GM18868 (cell line): ENCODE measurements around the gene TTC33.
"Not testable (repeated sequence)": the region's sequence is repeated elsewhere in the genome, so short reads cannot be mapped to it uniquely, and the experiment has no call there.

Experiments used
- ATAC-seq: cut with Tn5 transposase; IDR thresholded peaks from one replicate; pipeline ENCODE4 v1.9.1; 2021; ENCODE audit warnings: mild to moderate bottlenecking, moderate library complexity; ENCODE audit not compliant: unreplicated experiment

The TTC33 gene, protein sequence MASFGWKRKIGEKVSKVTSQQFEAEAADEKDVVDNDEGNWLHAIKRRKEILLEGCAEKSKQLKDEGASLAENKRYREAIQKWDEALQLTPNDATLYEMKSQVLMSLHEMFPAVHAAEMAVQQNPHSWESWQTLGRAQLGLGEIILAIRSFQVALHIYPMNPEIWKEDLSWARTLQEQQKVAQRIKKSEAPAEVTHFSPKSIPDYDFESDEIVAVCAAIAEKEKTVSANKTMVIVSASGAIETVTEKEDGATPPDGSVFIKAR

DNA sequence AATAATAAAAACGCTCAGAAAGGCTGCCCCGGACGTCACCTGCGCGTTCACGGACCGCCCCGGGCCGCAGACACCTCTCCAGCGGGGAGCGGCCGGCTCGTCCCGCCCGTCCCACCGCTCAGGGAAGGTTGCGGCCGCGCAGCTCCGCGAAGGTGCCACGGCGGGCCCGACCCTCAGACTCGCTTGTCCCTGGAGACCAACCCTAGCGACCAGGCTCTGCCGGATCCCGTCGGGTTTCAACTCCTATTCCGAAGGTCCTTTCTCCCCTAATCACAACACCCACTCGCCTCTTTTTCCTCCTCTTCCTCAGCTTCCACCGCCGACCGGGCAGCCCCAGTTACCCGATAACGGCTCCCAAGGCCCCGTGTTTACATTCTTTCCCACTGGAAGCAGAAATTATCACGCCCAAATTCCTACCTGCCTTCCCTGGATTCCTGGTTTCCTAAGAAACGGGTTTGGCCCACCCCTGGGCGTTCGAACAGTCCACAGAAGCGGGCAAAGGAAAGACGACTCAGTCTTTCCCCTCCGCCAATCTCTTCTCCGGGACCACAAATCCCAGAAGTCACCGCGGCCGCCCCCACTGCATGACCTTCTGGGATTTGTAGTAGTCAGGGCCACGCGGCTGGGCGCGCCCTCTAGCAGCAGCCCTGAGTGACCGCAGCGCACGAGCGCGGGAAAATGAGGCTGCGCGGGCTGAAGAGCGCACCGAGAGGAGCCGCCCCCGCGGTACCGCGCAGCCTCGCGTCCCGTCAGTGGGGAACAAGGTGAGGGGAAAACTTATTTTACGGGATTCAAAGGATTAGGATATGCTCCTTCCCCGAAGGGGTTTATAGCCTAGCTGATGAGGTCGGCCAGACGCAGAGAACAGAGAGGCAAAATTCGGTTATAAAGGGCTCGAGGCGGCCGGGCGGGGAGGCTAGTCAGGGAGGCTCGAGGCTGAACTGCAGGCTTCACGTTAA is at the start of gene TTC33:
TTC33 (minus strand) TSS at position 555 of the 959 bp plus-strand sequence. CDS start 8,943 bp downstream, outside the sequence.
- peak; percentile 81 for ATAC-seq

DNA sequence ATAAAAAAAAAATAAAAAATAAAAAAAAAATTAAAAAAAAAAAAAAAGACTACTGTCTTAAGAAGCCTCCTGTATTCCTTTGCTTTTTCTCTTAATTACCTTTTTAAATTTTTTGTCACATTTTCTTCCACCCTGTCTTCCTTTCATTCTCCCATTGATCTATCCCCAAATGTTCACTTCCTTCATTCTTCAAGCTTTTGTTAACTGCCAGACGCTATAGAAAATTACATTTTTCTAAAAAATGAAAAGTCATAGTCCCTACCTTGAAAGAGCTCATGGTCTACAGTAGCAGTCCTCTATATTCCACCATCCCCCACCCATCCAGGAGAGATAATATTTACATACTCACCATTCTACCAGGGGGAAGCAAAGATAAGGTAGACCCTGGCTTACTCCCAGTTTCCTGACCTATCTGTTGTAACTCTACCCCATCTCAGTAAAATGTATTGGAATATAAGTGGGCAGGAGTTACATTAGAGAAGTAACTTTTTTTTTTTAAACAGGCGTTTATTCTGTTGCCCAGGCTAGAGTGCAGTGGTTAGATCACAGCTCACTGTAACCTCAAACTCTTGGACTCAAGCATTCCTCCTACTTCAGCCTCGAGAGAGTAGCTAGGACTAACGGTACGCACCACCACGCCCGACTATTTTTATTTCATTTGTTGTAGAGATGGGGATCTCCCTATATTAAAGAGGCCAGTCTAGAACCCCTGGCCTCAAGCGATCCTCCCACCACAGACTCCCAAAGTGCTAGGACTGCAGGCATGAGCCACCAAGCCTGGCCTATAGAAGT is 46.2 kb upstream of the TTC33 start:
- no peak for ATAC-seq

DNA sequence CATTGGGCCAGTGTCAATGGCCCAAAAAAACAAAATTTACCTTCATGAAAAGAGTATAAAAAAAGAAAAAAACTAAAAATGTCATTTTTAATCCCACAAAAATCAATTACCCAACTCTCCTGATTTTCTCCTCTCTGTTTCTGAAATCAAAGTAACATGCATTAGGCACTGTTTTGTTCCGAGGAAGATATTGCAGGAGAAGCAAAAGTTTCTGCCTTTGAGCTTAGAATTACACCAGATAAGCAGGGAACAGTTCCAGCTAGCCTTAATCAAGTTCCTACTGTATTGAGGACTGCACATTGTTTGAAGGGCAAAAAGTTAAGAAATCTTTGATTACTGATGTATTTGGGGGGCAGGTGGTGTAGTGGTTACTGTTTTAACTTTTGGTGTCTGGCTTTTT is 43.5 kb upstream of the TTC33 start:
- no peak for ATAC-seq

DNA sequence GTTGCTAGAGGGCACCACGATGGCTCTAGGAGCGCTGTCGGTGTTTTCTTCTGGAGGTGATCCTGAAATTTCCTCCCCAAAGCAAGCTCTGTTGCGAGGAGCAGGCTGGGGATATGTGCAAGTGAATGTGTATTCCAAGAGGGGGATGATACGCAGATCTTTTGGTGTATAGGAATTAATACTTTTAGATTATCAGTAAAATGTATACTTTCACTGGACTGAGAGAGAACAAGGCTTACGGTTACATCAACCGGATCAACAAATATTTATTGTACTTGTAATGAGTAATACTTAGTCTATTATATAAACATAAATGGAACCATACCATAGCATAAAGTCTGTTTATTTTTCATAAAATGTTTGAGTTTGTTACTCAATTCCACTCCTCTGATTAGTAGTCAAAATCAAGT is 43.0 kb upstream of the TTC33 start:
- no peak for ATAC-seq

DNA sequence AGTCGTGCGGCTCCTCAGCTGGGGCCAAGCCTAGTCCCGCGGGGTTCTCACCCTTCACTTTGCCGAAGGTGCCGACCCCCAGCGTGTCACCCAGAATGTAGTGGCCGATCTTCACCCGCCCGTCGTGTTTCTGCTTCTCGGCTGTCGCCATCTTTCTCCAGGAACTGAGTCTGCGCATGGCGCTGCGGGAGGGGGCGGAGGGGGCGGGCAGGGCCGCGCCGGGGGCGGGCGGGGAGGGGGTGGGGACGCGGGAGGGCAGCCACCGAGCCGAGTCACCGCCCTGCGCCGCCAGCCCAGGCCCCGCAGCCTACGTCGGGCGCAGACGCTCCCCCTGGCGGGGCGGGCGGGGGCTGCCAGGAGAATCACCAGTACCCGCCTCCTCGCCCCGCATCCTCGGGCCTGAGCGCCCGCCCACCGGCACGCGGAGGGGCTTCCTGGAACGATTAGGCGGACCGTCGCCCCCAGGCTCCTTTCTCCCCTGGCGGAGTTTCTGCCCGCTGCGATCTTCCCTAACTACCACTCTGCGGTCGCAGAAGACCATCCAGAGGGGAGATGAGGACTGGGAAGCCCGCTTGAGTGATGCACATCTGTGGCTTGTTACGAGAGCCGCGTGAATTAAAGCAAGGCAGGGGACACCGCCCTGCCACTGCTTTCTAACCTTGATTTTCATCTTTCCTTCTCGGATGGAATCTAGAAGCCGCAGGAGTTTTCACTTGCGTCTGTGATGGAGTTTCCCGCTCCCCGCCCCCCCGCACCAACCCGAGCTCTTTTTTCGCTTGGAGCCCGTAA is 42.4 kb upstream of the TTC33 start, which contains the start of gene PRKAA1:
PRKAA1 (minus strand) TSS at position 363 of the 789 bp plus-strand sequence; CDS start at position 178, 185 bp downstream.
- ATAC-seq, result peak; percentile 97

GRCh38 chr5:40797273-40798011 is 41.7 kb upstream of the TTC33 start:
- peak; percentile 39 for ATAC-seq

GRCh38 chr5:40796487-40796889 is 40.7 kb upstream of the TTC33 start:
- no peak for ATAC-seq

- ATAC-seq, result not testable (repeated sequence)
These were observed 39.1 kb upstream of the TTC33 start for GRCh38 chr5:40794877-40795276.

GRCh38 chr5:40794340-40794739 is 38.6 kb upstream of the TTC33 start:
- ATAC-seq, result not testable (repeated sequence)

DNA sequence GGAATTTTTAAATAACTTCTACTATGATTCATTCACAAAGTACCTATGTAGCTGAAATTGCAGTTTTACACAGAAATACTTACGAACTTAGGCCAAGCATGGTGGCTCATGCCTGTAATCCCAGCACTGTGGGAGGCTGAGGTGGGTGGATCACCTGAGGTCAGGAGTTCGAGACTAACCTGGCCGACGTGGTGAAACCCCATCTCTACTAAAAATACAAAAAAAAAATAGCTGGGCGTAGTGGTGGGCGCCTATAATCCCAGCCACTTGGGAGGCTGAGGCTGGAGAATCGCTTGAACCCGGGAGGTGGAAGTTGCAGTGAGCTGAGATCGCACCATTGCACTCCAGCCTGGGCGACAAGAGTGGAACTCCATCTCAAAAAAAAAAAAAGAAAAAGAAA is 36.9 kb upstream of the TTC33 start:
- not testable (repeated sequence) for ATAC-seq

DNA sequence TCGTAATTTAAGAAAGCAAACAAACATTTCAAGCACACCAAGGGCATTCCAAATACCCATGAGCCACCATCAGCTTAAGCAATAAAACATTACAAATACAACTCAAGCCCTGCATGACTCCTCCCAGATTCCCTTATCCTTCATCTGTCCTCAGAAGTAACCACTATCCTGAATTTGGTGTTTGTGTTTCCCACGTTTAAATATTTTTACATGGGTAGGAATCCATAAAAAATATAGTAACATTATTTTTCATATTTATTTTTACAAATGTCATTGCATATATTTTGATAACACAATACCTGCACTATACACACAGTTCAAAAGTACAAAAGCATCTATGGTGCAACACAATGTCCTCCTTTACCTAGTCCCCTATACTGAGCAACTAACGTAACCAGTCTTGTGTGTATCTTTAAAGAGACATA is 36.0 kb upstream of the TTC33 start:
- no peak for ATAC-seq

DNA sequence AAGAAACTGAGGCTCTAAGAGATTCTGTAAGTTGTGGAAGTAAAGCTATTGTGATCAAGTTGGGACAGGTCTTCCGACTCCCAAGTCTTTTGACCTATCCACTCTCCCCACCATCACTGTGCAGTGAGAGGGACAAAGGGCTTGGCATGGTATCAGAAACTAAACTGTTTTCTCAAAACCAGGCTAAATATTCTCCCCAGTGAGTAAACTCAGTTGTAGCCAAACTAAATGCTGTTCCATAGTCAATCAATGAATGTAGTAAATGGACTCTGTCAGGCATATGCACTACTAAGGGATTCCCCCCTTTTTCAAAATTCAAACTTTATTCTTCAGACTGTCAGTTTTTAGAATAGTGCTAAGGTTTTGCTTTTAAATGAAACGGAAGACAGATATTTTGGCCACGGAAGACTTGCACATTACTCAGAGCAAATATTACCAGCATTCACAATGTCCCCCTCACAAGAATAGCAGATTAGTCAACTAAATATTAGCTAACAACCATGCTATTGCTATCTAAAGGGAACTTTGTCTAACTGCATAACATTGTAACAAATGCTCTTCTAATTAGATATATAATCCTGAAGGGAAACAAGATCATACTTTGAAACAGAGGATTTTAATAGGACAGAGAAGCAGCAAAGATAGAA is 35.3 kb upstream of the TTC33 start:
- ATAC-seq, result no peak

DNA sequence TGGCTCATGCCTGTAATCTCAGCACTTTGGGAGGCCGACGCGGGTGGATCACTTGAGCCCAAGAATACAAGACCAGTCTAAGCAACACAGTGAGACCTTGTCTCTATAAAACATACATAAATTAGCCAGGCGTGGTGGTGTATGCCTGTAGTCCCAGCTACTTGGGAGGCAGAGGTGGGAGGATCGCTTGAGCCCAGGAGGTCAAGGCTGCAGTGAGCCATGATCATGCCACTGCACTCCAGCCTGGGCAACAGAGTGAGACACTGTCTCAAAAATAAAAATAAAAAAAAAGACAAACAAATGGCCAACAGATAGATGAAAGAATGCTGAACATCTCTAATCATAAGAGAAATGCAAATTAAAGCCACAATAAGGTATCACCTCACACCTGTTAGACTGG is 33.2 kb upstream of the TTC33 start:
- ATAC-seq, result not testable (repeated sequence)

GRCh38 chr5:40787986-40788385 is 32.2 kb upstream of the TTC33 start:
- no peak for ATAC-seq

DNA sequence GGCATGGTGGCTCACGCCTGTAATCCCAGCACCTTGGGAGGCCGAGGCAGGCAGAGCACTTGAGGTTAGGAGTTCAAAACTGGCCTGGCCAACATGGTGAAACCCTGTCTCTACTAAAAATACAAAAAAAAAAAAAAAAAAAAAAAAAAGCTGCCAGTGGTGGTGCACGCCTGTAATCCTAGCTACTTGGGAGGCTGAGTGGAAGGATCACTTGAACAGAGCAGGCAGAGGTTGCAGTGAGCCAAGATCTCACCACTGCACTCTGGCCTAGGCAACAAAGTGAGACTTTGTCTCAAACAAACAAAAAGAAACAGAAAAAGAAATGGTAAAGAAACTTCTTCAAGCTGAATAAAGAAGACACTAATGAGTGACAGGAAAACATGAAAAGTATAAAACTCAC is 30.9 kb upstream of the TTC33 start:
- not testable (repeated sequence) for ATAC-seq

- no peak for ATAC-seq
These were observed 29.2 kb upstream of the TTC33 start for GRCh38 chr5:40784916-40785315.

- no peak for ATAC-seq
These were observed 28.4 kb upstream of the TTC33 start for GRCh38 chr5:40784027-40784653.

DNA sequence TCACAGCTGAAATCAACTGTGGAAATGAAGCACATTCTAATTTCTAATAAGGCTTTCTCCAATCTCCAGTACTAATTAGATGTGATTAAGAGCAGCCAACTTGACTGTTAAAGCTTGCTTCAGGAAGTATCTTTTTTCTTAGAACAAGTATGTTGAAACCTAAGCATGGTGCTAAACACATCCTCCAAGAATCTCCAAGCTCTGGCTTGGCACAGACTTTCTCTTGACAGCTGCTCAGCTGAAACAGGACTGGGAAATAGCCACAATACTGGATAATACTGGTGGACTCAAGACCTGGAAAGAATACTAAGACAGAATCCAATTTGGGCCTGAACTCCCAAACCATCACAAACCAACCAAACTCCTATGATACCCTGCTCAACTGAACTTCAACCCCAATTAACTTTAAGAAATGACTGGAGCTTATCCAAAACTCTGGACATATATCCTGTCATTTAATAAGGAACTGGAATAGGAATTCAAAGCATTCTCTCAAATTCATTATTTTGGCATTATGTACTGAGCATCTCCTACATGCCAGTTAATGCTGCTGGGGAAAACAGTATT is 26.2 kb upstream of the TTC33 start:
- no peak for ATAC-seq
